ENCODE results near the gene NADK.

GRCh38 chr1:1780598-1781525, 2.6 kb upstream of the NADK start:
- TF ChIP-seq, protein P1, sequence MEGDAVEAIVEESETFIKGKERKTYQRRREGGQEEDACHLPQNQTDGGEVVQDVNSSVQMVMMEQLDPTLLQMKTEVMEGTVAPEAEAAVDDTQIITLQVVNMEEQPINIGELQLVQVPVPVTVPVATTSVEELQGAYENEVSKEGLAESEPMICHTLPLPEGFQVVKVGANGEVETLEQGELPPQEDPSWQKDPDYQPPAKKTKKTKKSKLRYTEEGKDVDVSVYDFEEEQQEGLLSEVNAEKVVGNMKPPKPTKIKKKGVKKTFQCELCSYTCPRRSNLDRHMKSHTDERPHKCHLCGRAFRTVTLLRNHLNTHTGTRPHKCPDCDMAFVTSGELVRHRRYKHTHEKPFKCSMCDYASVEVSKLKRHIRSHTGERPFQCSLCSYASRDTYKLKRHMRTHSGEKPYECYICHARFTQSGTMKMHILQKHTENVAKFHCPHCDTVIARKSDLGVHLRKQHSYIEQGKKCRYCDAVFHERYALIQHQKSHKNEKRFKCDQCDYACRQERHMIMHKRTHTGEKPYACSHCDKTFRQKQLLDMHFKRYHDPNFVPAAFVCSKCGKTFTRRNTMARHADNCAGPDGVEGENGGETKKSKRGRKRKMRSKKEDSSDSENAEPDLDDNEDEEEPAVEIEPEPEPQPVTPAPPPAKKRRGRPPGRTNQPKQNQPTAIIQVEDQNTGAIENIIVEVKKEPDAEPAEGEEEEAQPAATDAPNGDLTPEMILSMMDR (IDR thresholded peaks at IDR 0.05): no peak
- TF ChIP-seq POLR2A (IDR thresholded peaks at IDR 0.05): no peak
